NCI-H524 treated with DMSO at 0.1 percent for 48 hours (cell line): ENCODE measurements around the gene NGRN.

Source experiments
- DNase-seq: peaks from one replicate; lab custom pipeline; 2025; lab: John Stamatoyannopoulos, UW

Gene NGRN

GRCh38 chr15:90318591-90318990, 53.1 kb downstream of the NGRN start:
- no peak for DNase-seq

- peak; percentile 76 for DNase-seq
These were observed 54.8 kb downstream of the NGRN start for GRCh38 chr15:90320062-90320884.

GRCh38 chr15:90320885-90321278, 55.4 kb downstream of the NGRN start:
- no peak for DNase-seq
